HK-2 (cell line): ENCODE results near the gene GOLGB1.
"Not testable (repeated sequence)": the region's sequence is repeated elsewhere in the genome, so short reads cannot be mapped to it uniquely, and the experiment has no call there.

Source experiments
- DNase-seq: peaks from one replicate; pipeline ENCODE4 v3.0.0-alpha.2; 2018; ENCODE audit not compliant: unreplicated experiment

The GOLGB1 gene, protein sequence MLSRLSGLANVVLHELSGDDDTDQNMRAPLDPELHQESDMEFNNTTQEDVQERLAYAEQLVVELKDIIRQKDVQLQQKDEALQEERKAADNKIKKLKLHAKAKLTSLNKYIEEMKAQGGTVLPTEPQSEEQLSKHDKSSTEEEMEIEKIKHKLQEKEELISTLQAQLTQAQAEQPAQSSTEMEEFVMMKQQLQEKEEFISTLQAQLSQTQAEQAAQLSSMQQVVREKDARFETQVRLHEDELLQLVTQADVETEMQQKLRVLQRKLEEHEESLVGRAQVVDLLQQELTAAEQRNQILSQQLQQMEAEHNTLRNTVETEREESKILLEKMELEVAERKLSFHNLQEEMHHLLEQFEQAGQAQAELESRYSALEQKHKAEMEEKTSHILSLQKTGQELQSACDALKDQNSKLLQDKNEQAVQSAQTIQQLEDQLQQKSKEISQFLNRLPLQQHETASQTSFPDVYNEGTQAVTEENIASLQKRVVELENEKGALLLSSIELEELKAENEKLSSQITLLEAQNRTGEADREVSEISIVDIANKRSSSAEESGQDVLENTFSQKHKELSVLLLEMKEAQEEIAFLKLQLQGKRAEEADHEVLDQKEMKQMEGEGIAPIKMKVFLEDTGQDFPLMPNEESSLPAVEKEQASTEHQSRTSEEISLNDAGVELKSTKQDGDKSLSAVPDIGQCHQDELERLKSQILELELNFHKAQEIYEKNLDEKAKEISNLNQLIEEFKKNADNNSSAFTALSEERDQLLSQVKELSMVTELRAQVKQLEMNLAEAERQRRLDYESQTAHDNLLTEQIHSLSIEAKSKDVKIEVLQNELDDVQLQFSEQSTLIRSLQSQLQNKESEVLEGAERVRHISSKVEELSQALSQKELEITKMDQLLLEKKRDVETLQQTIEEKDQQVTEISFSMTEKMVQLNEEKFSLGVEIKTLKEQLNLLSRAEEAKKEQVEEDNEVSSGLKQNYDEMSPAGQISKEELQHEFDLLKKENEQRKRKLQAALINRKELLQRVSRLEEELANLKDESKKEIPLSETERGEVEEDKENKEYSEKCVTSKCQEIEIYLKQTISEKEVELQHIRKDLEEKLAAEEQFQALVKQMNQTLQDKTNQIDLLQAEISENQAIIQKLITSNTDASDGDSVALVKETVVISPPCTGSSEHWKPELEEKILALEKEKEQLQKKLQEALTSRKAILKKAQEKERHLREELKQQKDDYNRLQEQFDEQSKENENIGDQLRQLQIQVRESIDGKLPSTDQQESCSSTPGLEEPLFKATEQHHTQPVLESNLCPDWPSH (N-terminal part only)

DNA sequence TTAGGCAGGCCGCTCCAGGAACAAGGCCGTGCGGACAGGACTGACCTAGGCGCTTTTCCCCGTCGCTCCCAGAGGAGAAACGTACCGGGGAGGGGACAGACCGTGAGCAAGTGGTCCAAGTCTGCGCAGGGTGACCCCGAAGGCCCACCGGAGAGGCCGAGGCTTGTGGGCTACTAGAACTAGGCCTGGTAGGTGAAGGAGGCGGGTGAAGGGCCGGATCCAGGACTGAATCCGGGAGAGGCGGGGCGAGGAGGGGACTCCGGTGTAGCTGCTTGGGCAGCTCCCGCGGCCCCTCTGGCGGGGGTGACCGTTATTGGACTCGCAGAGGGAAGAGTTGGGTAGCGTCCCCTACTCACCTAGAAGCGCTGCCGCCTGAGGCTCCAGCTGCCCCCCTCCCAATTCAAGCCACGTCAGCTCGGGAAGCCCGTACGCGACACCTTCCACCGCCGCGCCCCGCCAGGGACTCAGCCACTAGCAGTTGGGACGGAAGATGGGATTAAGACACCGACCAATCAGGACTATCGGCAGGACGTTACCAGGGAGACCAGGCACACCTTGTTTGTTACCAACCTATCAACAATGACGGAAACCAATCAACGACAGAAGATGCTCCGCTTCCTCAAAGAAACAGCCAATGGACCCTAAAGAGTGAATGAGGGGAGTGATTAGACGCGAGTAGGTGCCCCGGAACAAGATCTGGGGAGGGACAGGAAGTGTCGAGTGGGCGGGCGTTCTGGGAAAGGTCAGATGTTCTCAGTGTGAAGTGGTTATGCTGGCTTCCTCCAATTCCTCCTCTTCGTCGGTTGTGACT is at the start of gene GOLGB1:
TSS of gene GOLGB1 (minus strand) at position 466 of the 811 bp plus-strand sequence. CDS start 18,770 bp downstream, outside the sequence.
- DNase-seq, result peak; percentile 95

DNA sequence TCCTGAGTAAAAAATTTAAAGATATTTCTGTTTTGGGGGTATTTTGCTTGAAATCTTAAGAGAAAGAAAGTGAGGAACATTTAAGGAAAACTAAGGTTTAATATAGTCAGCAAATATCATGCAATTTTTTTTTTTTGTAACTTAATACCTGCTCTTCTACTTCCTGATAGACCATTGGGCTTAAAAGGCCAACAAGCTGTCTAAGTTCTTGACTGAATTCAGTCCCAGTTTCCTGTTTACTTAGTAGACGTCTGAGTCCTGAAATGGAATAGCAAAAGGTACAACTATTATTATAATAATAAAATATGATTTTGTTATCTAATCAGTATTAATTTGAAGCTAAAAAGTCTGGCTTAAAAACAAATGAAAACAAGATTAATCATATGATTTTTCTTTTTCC is 47.4 kb upstream of the GOLGB1 start:
- DNase-seq, result no peak

DNA sequence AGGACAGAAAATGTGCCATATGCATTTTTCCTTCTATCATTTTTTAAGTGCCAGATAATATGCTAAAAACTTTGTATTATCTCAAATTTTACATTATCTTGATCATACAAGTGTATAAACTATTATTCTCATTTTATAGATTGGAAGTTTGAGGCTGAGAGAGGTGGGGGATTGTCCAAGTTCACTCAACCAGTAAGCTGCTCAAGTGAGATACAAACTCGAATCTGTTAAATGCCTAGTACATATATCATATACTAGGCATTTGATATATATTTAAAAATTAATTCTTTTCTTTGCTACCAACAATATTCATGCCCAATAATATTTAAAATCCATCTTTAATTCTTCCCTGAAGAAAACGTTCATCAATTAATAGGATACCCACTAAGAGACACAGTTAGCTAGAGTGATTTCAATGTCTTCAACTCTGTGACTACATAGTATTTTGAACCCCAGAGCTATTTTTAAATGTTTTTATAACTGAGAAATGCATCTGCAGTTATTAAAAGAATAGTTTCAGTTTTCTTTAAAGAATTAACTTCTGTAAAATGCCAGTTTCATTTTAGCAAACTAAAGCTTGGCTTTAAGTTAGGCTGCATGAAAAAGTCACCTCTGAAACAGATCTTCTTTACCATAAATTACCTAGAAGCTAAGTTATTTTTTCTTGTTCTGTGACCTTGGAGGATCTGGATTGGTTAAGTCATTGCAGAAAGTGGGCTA is 44.9 kb upstream of the GOLGB1 start:
- no peak for DNase-seq

DNA sequence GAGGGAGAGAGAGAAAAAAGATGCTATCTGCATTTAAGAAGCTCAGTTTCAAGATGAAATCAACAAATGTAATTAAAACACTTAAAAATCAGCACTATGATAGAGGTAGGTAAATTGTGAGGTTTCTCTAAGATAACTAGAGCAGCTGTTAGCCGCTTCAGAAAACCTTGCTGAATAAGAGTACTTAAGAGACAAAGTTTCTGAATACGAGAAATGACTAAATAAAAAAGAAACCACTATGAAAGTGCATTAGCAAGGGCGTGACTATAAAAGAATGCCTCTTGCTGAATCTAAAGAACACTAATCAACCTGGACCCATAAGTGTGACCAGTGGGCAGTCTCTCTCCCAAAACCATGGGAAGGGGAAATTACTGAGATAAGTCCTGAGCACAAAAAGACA is 43.5 kb upstream of the GOLGB1 start:
- DNase-seq, result no peak

DNA sequence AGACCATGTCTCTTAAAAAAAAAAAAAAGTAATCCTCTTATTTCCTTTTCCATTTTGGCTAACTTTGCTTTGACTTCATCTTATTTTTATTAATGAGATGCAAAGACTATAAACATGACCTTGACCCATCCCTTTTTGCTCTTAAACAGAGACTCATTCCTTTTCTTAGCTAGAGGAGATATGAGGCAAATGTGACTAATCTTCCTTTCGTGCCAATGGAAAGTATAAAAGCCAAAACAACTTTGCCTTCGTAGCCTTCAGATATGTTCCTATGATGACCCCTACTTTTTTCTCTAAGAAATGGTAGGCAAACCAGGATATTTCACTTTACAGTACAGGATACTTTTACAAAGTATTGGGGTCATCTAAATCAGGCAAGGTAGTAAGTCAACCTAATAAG is 36.9 kb upstream of the GOLGB1 start:
- no peak for DNase-seq

DNA sequence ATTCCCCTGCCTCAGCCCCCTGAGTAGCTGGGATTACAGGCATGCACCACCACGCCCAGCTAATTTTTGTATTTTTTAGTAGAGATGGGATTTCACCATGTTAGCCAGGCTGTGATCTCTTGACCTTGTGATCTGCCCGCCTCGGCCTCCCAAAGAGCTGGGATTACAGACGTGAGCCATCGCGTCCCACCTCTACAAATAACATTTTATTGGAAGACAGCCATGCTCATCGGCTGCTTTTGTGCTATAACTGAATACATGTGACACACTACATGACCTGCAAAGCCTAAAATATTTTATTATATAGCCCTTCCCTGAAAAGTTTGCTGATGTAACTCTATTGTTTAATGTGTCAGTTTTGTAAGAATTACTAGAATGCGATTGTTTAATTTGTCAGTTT is 33.2 kb upstream of the GOLGB1 start:
- DNase-seq, result not testable (repeated sequence)

DNA sequence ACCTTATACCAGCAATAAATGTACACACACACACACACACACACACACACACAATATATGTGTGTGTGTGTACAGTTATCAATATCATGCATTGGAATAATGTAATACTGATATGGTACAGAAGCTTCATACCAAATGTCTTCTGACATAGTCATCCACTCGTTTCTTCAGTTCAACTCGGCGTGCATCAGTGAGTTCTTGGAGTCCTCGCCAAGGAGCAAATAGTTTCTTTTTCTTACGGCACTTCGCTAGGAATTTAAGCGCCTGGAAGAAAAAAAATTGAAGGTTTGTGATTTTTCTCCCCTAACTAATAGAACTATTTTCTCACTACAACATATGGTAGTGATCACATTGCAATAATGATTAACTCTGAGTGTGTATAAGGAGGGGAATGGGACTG is 32.1 kb upstream of the GOLGB1 start:
- no peak for DNase-seq

DNA sequence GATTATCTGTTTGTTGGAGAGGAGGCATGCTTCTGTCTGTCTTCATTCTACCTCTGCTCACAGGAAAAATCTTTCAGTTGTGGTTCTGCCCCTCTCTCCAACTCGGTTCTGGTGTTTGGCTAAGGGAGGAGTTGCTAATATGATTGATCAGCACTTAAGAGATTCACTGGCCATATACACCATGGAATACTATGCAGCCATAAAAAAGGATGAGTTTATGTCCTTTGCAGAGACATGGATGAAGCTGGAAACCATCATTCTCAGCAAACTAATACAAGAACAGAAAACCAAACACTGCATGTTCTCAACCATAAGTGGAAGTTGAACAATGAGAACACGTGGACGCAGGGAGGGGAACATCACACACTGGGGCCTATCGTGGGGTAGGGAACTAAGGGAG is 25.6 kb upstream of the GOLGB1 start:
- DNase-seq, result not testable (repeated sequence)

DNA sequence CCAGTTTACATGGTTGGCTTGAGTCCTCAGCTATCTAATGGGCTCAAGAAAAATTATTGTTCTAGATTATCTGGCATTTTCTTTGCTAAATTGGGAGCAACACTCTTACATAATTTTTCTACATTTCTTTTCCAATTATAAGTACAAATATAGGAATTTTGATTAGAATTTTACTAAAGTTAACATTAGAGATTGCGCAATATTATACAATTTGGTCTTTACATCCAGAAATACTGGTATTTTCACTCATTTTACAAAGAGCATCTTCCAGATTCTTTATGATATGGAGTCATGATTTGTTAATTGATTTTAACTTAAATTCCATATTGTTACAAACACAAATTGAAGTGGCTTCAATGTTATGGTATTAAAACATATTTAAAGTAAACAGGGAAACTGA is 19.7 kb upstream of the GOLGB1 start:
- no peak for DNase-seq

DNA sequence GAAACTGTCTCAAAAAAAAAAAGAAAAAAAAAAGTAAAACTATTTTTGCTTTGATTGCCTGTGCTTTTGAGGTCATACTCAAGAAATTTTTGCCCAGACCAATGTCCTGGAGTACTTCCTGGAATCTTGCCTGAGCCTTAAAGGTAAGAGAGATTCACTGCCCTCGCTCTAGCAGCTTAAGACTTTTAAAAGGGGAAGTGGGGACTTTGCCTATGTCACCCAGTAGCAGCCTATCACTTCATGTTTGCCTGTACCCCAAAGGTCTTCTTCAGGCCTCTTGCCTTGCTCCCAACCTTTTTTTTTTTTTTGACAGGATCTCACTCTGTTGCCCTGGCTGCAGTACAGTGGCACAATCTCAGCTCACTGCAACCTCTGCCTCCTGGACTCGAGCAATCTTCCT is 18.9 kb upstream of the GOLGB1 start:
- DNase-seq, result no peak

DNA sequence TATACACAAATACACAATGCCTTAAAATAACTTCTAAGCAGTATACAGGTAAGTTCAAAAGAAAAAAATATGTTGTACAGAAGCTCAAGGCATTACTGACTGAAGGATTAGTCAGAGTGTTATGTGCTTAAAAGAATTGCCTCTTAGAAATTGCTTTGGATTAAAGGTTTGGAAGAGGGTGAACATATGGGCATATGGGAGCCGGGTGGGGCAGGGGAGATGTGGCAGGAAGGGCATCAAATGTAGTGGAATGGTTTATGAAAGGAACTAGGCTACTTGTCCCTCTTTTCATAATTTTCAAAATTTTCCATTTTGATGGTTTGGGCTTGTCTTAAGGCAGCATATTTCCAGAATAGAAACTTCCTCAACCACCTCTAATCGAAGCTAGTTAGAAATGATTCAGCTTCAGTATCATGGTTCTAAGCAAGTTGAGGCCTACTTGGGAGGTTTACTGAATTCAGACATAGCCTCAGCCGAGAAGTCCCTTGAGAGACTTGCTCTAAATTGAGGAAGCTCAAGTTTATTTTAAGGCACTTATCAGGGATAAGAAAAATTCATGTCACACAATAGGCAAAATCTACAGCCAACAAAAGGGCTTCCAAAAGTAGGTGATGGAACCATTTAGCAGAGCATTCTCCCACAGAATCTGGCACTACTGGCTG is 10.1 kb upstream of the GOLGB1 start:
- no peak for DNase-seq

DNA sequence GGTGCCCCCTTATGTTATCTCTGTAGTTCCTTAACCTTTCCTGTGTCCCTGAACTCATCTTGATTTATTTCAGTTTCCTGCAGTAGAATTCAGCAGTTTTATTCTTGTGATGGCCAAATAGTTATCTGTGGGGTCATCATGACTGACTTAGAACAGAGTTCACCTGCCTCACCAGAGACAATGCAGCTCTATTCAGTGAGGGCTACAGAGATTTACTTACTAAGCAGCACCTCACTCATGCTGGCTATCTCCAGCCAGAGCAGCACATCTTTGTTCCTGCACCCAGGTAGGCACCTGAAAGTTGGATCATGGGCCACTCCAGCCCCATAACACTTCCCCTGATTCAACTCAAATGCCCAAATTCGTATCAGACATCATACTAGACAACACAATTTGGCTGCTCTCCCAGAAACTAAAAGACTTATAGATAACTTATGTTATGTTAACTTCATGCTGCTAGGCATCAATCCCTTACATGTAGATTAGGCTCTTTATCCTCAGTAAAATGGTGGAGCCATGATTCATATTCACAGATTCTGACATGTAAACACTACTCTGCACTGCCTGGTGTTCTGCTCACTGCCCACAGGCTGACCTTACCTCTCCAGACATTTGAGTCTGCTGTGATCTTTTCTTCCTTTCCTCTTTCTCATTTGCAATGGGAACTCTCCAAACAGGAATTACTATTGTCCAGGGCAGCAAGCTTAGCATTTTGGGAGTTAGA is 9.3 kb upstream of the GOLGB1 start:
- DNase-seq, result no peak

DNA sequence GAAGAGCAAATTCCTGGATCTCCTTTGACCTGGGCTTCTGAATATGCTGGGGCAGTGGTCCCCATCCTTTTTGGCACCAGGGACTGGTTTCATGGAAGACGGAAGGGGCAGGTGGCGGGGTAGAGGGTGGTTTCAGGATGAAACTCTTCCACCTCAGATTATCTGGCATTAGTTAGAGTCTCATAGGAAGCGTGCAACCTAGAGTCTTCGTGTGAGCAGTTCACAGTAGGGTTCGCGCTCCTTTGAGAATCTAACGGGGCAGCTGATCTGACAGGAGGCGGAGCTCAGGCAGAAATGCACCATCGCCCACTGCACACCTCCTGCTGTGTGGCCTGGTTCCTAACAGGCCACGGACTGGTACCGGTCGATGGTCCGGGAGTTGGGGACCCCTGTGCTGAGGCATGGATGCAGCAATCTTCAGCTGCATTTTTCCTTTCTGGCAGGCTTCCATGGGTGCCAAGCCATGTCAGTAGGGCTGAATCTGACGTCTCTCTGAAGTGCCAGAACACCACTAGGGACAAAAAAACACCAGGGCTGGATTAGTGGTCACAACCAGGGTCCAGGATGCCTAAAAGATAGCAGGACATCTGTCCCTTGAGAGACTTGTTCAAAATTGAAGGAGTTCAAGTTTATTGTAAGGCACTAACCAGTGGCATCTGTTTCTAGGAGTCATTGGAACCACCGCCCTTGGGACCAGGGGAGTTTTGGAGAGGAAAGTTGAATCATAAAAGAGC is 8.4 kb upstream of the GOLGB1 start:
- no peak for DNase-seq

DNA sequence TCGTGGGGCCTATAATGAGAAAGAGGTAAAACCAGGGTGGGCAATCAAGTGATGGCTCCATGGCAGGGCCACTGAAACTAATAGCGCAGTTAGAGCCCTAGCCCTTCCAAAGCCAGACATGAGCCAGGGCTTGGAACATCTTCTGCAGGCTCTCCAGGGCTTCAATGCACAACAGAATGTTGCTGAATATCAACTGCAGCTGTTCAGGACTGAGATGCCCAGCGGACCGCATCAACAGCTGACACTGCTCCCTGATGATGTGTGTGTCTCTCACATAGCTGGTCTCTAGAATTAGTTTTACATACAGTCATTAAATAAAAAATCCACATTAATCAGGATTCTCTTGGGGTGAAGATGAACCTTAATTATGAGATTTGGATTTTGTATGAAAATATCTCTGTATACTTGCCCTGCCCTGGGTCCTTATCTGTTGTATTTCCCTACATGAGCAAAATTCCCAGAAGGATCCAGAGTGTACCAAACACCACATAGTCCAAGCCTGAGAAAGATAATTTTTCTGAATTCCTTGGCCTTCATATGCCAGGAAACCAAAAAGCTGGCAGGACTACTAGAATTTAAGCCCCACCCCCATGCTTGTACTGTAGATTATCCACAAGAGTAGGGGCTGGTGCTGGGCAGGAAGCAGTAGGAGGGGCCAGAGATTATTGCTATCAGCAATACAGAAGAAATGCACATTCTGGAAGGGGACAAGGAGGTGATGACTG is 7.7 kb upstream of the GOLGB1 start:
- DNase-seq, result no peak

DNA sequence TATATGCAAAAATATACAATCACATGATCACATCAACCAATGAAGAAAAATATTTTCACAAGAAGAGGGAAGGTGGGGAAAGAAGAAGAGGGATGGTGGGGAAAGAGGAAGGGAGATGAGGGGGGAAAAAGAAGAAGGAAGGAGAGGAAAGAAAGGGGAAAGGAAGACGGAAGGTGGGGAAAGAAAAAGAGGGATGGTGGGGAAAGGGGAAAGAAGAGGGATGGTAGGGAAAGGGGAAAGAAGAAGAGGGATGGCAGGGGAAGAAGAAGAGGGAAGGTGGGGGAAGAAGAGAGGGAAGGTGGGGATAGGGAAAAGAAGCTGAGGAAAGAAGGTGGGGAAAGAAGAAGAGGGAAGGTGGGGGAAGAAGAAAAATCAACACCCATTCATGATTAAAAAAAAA is 3.2 kb upstream of the GOLGB1 start:
- no peak for DNase-seq

DNA sequence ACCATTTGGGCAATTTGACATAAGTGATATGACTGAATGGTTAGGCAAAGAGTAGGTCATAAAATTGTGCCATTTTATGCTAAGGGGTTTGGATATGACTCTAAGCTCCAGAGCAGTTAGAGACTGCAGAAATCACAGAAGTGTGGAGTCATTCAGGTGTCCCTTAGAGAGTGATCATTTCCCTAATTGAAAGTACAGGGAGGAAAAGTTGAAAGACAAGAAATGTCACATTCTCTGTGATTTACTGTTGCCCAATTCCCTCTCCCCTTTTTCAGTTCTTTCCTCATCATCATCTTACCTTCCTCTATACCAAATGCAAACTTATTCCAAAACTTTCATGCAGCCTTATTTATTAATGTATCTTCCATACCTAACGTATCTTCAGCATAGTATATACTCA is 2.7 kb upstream of the GOLGB1 start:
- no peak for DNase-seq

DNA sequence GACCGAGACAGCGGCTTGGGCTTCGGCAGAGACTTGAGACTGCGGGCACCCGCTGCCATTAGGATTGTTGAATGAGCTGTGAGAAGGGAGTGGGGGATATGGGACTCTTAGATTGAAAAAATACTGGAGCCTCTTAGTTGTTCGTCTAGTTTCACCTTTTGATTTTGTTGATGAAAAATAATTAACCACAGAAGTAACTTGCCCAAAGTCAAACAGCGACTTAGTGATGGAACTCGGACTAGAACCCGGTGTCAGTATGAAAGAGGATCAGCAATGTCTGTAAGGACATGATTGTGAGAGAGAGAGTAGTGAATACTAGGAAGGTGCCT is 510 bp upstream of the GOLGB1 start:
- DNase-seq, result no peak

DNA sequence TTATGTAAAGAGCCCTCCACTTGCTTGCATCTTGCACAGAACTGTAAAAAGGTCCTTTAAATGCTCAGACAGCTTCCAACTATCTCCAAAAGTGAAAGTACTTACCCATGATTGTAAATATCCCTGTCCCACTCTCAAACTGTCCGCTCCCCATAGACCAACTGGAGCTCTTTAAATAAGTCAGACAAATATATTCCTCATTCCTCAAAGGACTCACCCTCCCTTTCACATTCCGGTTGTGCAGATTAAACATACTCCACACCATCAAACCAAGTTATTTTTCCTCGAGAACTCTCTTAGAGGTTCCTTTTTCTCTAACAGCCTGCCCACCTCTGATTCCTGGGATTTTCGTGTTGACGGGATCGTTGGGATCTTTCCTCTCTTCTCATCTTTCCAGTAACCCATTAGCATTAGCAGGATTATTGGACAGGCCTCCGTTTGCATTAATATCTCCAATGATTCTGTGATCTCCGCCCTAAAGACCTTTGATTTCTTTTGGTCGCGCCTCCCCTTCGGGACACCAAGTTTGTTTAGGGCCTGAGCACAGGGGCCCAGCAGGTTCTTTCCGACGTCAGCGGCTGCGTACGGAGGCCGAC is 763 bp downstream of the GOLGB1 start:
- DNase-seq, result no peak
